Glomerular visceral epithelial cell (primary cell): ENCODE results near the gene HAP1.
A peak's percentile ranks its signal among the peaks of the same experiment; 100 is the strongest.
"Not testable (repeated sequence)": the region's sequence is repeated elsewhere in the genome, so short reads cannot be mapped to it uniquely, and the experiment has no call there.

ENCODE experiments used
- DNase-seq: peaks from one replicate; pipeline ENCODE4 v3.0.0-alpha.2; 2016; ENCODE audit errors: extremely low spot score

HAP1 gene

DNA sequence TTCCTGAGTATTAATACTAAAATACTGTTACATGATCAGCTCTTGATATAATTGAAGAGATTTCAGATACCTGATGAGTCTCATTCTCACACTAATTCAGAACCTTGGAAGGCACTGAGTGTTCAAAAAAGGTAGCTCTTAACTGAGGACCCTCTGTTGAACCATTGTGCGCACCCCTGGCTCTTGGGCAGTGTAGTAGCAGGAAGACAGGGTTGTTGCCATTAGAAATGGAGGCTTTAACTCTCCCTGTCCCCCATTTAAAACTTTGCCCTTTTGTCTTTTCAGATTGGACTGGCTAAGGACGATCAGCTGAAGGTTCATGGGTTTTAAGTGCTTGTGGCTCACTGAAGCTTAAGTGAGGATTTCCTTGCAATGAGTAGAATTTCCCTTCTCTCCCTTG, 43.9 kb downstream of the HAP1 start:
- no peak for DNase-seq

DNA sequence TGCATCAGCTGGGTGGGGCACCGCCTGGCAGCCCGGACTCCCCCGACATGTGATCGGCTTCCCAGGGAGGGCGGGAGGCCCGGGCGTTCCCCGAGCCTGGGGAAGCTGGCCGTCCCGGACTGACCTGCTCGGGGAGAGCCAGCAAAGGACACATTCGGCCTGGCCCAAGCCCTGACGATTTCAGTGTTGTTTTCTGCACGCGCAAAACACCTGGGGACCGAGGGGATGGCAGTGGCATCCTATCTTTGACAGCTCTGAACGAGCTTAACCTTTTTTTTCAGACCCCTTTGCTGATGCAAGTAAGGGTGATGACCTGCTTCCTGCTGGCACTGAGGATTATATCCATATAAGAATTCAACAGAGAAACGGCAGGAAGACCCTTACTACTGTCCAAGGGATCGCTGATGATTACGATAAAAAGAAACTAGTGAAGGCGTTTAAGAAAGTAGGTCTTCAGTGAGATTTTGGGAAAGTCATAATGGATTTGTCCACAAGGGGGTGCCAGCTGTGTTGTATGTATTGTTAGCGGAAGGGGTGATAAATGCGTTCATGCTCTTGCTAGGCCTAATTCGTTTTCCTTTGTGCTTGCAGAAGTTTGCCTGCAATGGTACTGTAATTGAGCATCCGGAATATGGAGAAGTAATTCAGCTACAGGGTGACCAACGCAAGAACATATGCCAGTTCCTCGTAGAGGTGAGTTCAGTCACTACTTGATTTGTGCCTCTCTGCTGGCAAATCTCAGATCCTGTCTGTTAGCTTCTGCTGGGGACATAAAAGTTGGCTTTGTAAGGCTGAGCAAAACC, 44.7 kb downstream of the HAP1 start:
- peak; percentile 75 for DNase-seq

DNA sequence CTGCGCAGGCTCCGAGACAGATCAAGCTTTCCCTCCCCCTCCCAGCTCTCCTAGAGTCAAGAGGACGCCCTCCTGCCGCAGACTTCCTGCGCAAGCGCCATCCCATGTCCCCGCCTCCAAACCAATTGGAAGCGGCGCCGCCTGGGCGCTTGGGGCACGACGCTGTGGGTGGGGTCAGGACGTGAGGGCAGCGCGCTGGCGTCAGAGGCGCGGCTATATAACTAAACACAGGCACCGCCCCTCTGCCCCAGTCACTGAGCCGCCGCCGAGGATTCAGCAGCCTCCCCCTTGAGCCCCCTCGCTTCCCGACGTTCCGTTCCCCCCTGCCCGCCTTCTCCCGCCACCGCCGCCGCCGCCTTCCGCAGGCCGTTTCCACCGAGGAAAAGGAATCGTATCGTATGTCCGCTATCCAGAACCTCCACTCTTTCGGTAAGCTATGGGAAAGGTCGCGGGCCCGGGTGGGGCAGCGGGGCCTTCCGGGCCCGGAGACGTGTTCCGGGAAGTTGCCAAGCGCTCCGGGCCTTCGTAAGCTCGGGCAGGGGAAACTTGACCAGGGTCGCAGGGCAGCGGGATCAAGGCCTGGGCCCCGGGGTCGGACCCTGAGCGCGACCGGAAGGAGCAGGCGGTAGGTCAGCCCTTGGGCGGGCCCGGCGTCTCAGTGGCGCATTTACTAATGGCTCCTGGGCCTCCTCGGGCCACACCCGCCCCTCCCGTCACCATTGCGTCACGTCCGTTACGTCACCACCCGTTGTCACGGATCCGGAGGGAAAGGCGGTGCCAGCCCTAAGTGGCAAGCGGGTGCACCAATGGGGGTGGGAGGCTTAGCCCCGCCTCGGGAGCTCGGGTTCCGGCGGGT, 45.6 kb downstream of the HAP1 start, which contains the start of gene EIF1:
TSS of gene EIF1 (plus strand) at position 245 of the 856 bp plus-strand sequence. CDS start at position 399, 154 bp downstream.
- DNase-seq = peak; percentile 100

DNA sequence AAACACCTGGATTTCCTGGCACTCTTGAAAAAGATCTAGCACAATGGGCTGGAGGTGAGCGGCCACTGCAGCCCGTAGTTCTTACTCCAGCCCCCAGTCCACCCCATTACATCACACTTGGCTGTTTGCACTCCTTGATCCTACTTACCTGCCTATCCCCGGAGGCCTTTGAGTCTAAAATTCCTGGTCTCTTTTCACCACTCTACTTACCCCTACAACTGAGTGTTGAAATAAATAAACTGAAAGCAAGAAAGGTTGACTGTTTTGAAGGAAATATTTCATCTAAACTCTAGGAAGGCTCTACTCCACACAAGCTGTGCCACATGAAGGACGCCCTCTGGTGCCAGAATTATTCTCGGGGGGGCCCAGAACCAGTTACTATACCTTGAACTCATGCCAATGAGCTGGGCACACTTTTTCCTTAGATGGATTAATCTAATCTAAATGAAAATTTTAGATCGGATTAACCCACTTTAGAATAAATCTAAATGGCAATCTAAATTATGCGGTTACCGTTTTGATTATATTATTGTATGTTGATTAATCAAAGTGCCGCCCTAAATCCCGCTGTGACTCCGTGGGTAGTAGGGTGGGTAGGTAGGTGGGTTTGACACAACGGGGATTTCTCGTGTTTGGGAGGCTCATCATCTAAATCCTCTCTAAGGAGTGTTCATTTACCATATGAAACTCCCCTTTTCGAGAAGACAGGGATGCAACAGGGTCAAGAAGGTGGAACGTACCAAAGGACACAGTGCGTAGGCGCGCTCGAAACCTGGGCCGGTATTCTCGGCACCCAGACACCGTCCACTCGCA, 46.4 kb downstream of the HAP1 start:
- DNase-seq = peak; percentile 70

DNA sequence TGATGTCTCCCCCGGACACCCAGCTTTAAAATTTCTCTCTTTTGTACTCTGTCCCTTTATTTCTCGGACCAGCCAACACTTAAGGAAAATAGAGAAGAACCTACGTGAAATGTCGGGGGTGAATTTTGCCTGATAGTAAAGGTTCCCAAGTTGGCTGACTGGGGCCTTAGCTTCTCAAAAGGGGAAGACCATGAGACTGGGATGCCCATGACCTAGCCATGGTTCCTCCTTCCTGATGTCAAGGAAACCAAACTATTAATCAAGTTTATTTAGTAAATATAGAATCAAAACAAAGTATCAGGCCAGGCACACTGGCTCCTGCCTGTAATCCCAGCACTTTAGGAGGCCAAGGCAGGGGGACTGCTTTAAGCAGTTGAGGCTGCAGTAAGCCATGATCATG, 48.2 kb downstream of the HAP1 start:
- DNase-seq = no peak

DNA sequence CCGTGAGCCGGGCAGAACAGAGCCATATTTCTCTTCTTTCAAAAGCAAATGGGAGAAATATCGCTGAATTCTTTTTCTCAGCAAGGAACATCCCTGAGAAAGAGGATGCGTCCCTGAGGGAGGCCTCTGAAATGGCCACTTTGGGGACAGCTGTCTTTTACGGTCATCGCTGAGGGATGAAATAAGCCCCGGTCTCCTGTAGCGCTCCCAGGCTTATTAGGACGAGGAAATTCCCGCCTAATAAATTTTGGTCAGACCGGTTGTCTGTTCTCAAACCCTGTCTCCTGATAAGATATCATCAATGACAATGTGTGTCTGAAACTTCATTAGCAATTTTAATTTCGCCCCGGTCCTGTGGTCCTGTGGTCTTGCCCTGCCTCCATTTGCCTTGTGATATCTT, 48.7 kb downstream of the HAP1 start:
- DNase-seq = not testable (repeated sequence)

DNA sequence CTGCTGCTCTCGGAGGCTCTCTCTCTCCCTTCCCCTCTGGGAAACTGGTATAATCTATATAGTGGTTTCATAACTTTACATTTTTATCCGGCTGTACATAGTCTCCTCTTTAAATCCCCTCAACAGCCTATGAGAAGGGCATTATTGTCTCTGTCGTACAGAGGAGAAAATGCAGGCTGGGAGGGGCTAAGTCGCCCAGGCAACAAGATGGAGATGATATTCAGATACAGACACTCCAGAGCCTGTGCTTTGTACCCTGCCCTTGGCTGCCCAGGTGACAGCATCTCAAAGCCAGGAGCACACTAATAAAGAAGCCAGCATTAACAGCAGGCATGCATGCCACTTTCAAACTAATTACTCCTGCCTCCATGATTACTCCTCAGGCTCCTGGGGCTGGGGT, 50.4 kb downstream of the HAP1 start:
- DNase-seq = no peak

DNA sequence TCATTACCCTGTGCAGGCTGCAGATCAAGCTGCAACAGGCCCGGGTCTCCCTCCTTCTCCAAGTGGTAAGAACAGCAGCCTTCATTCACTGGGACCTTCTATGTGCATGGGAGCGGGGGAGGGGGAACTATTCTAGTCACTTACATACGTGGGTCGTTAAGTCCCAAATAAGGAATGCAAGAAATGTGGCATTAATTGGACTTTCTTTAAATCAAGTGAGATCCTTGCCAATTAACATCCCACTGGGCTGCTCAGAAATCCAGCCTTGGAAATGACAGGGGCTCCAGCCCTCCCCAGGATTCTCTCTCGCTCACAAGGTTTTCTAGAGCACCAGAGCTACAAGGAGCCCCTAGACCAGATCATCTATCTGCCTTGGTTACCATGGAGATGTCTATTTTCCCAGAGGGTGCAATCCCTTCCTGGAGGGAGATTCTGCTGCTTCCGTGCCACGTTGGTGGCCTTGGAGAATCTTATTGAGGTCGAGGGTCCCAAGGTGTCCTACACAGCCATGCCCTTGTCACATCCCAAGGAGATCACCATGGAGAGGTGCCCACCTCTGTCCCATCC, 50.9 kb downstream of the HAP1 start:
- DNase-seq = no peak

DNA sequence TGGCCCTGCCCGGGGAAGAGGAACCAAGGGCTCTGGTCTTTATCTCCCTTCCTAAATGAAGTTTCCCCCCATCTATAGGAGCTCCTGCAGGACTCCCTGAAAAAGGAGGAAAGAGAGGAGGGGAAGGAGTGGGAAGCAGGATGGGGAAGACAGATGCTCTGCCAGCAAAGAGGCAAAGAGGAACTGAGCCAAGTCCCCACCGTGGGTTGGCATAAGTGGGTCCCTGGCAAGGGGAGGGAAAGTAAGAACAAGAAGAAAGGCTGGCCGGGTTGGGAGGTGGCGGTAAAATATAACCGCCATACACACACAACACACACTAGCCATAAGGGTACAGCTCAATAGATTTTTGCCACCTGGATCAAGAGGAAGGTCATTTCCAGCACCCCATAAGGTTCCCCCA, 51.8 kb downstream of the HAP1 start:
- no peak for DNase-seq

DNA sequence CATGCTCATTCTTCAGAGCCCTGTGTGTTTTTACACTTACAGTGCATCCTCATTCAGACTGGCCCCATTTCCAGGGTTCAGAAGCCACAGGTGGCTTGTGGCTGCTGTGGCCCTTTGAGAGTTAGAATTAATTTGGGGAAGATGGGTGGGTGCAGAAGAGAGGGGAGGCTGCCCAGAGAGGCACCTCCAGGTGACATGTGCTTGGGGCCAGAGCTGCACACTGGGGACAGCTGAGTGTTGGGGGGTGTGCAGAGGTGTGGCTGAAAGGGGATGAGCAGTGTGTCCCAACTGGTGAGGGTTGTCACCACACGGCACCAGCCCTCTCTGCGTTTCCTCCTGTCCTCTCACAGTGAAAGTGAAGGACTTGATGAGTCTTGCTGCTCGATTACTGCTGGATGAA, 52.7 kb downstream of the HAP1 start:
- DNase-seq = no peak

DNA sequence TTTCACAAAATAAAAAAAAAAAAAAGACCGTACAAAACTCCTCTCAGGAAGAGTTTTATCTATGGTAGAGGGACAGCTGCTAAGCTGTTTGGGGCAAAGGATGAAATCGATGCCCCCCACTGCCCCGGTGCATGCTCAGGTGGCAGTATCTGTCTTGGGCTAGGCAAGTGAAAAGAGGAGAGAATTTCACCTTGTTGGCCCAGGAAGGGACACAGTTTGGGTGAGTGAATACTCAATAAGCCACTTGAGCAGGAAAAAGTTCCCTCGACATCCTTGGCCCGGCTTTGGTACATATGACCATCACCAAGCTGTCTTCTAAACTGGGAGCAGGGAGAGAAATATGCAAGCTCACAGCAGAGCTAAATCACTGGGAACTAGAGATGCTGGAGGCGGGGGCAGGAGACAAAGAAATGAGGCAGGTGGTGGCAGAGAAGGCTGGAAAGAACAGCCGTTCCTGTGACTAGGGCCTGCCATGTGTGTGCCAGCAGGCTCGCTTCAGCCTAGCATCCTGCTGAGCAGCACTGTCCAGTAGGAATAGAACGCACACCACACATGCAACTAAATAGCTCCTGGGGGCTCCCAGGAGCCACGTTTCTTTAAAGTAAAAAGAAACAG, 53.9 kb downstream of the HAP1 start:
- no peak for DNase-seq

DNA sequence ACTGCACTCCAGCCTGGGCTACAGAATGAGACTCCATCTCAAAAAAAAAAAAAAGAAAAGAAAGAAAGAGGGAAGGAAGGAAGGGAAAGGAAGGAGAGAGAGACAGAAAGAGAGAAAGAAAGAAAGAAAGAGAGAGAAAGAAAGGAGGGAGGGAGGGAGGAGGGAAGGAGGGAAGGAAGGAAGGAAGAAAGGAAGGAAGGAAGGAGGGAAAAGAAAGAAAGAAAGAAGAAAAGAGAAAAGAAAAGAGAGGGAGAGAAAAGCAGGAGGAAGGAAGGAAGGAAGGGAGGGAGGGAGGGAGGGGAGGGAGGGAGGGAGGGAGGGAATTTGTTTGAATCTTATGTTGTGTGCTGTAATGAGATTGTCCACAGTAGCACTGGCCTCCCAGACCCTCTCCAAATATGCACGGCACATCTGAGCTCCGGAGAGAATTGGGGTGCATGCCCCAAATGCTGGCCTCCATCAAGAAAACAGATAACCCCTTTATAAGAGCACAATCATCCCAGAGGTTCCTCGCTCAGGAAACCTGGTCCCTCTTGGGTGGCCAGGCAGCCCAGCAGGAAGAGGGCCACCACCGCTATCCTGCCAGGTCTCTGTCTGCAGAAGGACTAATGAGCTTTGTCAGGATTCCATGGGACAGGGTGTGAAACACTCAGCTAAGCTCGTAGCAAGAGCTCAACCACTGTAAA, 54.6 kb downstream of the HAP1 start:
- DNase-seq = no peak

DNA sequence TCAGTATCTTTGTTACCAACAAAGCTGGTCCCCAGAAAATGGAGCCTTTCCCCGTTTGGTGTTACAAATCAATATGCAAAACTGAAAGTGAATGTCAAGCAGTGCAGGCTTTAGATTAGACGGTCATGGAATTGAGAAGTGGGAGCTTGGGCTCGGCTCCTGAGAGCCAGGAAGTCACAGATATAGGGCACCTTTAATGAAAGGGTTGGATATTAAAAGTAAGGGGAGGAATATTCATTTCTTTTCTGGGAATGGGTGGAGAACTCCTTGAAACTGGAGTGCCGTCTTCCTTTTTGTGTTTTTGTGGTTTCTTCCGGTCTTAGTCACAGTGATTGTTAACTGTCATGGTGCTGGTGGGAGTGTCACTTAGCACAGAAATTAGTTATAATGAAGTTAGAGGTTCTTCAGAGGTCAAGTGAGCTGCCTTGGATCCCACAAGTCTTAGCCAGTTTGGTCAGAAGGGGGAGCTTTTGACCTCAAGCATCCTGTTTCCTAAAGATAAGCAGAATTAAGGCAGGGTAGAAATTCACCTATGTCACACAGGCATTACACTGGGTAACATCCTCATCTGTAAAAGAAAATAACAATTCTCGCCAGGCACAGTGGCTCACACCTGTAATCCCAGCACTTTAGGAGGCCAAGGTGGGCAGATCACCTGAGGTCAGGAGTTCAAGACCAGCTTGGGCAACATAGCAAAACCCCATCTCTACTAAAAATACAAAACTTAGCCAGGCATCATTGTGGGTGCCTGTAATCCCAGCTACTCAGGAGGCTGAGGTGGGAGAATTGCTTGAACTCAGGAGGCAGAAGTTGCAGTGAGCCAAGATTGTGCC, 55.3 kb downstream of the HAP1 start:
- DNase-seq = peak; percentile 91

DNA sequence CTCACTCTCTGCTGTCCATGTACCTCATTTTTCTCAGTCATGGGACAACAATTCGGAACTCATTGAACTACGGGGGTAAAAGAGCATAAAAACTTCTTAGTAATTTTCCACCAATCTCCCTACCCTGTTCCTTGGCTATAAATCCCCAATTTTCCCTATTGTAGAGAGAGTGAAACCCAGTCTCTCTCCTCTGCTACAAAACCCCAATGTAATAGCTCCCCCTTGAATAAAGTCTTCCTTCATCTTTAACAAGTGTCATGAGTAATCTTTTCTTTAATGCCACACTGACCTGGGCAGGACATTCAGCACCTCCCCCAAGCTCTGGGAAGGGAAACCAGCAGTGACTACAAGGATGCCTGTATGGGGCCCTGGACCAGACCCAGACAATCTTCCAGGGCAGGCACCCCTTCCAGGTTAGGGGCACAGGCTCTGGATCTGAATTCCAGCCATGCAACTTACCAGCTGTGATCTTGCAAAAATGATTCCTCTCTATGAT, 56.0 kb downstream of the HAP1 start:
- peak; percentile 90 for DNase-seq

DNA sequence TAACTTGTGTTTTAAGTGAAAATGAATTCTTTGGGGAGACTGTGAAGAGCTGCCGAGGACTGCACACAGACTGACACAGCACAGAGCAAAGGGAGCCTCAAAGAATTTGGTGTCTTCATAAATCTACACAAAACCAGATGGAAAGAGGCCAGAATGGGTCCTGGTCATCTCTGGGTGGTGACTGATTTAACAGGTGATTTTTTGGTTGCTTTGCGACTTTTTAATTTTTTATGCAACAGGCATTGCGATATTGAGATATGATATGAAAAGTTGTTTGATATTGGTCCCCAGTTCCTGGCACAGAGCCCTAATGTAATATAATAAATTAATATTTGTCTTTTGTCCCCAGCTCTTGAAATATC, 58.4 kb downstream of the HAP1 start:
- peak; percentile 52 for DNase-seq

DNA sequence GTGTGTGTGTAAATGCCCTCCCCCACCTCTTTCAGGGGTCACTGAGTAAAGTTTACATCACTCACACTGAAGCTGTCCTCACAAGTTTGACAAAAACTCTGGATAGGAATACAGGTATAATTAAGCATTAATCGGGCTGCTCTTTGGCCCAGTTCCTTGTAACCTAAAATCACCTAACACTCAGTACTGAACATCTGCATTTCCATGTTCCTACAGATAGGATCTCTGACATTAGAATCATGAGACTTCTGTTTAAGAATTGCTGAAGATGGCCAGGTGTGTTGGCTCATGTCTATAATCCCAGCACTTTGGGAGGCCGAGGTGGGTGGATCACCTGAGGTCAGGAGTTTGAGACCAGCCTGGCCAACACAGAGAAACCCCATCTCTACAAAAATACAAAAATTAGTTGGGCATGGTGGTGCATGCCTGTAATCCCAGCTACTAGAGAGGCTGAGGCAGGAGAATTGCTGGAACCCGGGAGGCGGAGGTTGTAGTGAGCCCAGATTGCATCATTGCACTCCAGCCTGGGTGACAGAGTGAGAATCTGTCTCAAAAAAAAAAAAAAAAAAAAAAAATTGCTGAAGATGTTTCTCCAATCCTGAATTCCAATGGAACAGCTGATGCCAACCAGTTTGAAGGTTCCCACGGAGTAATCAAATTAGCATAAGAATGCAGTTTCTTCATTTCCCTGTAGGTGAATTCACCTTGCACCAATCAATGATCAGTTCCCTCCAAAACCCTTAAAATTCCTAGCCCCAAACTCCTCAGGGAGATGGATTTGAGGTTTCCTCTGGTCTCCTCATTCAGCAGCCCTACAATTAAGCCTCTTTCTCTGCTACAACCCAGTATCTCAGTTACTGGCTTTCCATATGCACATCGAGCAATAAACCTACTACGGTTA, 59.0 kb downstream of the HAP1 start:
- DNase-seq = not testable (repeated sequence)
